Stimulated activated CD8-positive, alpha-beta memory T cell treated with anti-CD3 and anti-CD28 coated beads, Interleukin-7, amount 100 ng/mL, for 1 hour (primary cell): ENCODE data around the gene SLC25A33.
"Not testable (repeated sequence)": the region's sequence is repeated elsewhere in the genome, so short reads cannot be mapped to it uniquely, and the experiment has no call there.

Source experiments
- DNase-seq, 2 donors: peaks; one replicate each; pipeline ENCODE4 v3.0.0-alpha.2; 2020; ENCODE audit warnings: low read depth in 2 of 2

Gene SLC25A33

GRCh38 chr1:9539829-9540550 lies 725 bp downstream of the SLC25A33 start:
- peak in 1 of 2 donors; percentile 25 for DNase-seq

GRCh38 chr1:9542430-9542829 lies 3.2 kb downstream of the SLC25A33 start:
- no peak for DNase-seq

- DNase-seq, result no peak
Observed at GRCh38 chr1:9544926-9545325, 5.7 kb downstream of the SLC25A33 start.

GRCh38 chr1:9549955-9550546 lies 10.8 kb downstream of the SLC25A33 start:
- DNase-seq, result no peak

GRCh38 chr1:9551984-9552383 lies 12.7 kb downstream of the SLC25A33 start:
- no peak for DNase-seq

GRCh38 chr1:9553736-9554144 lies 14.5 kb downstream of the SLC25A33 start:
- DNase-seq, result no peak

- DNase-seq, result no peak
Observed at GRCh38 chr1:9555942-9556341, 16.7 kb downstream of the SLC25A33 start.

GRCh38 chr1:9557624-9558023 lies 18.4 kb downstream of the SLC25A33 start:
- no peak for DNase-seq

- DNase-seq, result no peak
Observed at GRCh38 chr1:9558271-9558945, 19.1 kb downstream of the SLC25A33 start.

- no peak for DNase-seq
Observed at GRCh38 chr1:9558946-9559545, 19.8 kb downstream of the SLC25A33 start.

- DNase-seq, result no peak
Observed at GRCh38 chr1:9559673-9560072, 20.4 kb downstream of the SLC25A33 start.

GRCh38 chr1:9560090-9560489 lies 20.8 kb downstream of the SLC25A33 start:
- not testable (repeated sequence) for DNase-seq

- no peak for DNase-seq
Observed at GRCh38 chr1:9561429-9561828, 22.2 kb downstream of the SLC25A33 start.

- DNase-seq, result no peak
Observed at GRCh38 chr1:9569267-9569666, 30.0 kb downstream of the SLC25A33 start.

GRCh38 chr1:9570886-9571529 lies 31.7 kb downstream of the SLC25A33 start:
- DNase-seq, result not testable (repeated sequence)

- no peak for DNase-seq
Observed at GRCh38 chr1:9573723-9574122, 34.5 kb downstream of the SLC25A33 start.

- DNase-seq, result no peak
Observed at GRCh38 chr1:9575486-9575885, 36.2 kb downstream of the SLC25A33 start.

GRCh38 chr1:9576903-9577302 lies 37.6 kb downstream of the SLC25A33 start:
- no peak for DNase-seq

- no peak for DNase-seq
Observed at GRCh38 chr1:9577423-9577822, 38.2 kb downstream of the SLC25A33 start.

GRCh38 chr1:9580942-9581341 lies 41.7 kb downstream of the SLC25A33 start:
- DNase-seq, result no peak

GRCh38 chr1:9586147-9586766 lies 47.0 kb downstream of the SLC25A33 start:
- DNase-seq, result no peak
